ENCODE data around the gene CLEC20A. TPM values are rescaled to one million over a fixed set of nuclear protein-coding genes. Genes with fewer than 3 reads are reported as not detected.

The CLEC20A gene
- total and polyA plus RNA-seq, 8 donors, result 0.31 TPM; not detected in 7

DNA sequence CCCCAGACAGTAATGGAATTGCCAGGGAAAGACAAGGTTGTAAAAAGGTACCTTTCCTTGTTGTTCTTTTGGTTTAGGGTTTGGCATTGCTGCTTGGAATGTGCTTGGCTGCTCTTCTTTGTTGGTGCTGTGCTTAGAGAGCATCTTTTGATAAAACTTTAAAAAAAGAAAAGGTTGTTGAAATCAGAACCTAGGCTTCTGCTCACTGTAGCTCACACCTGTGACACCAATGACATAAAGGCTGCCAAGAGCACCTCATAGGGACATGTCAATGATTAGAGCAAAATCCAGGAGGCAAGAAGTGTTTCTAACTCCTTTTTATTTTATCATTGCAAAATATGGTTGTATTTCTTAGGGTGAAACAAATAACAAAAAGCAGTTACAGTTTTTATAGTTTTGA, 28.9 kb downstream of the CLEC20A start:
- no peak overlapping the region for H3K27ac ChIP-seq
- H3K27me3 ChIP-seq, result no peaks in the 10 kb centered on the region
- intact Hi-C loops (cut with DNase I; ENCODE audit: low total_unique reads), result no loop called here
- peaks cover 1 to 58% (median 49%) of the 10 kb centered on the region in 4 donors for H3K36me3 ChIP-seq
- no peak overlapping the region for H3K4me3 ChIP-seq
- no peak for TF ChIP-seq POLR2AphosphoS5 (IDR thresholded peaks at IDR 0.05)
- TF ChIP-seq, protein P1, sequence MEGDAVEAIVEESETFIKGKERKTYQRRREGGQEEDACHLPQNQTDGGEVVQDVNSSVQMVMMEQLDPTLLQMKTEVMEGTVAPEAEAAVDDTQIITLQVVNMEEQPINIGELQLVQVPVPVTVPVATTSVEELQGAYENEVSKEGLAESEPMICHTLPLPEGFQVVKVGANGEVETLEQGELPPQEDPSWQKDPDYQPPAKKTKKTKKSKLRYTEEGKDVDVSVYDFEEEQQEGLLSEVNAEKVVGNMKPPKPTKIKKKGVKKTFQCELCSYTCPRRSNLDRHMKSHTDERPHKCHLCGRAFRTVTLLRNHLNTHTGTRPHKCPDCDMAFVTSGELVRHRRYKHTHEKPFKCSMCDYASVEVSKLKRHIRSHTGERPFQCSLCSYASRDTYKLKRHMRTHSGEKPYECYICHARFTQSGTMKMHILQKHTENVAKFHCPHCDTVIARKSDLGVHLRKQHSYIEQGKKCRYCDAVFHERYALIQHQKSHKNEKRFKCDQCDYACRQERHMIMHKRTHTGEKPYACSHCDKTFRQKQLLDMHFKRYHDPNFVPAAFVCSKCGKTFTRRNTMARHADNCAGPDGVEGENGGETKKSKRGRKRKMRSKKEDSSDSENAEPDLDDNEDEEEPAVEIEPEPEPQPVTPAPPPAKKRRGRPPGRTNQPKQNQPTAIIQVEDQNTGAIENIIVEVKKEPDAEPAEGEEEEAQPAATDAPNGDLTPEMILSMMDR (IDR thresholded peaks at IDR 0.05), result no peak
- TF ChIP-seq EP300 (IDR thresholded peaks at IDR 0.05), result no peak
- no peak for TF ChIP-seq POLR2A (IDR thresholded peaks at IDR 0.05)
- DNase-seq, result no peak
- no peaks in the 10 kb centered on the region for H3K4me1 ChIP-seq
- no peaks in the 10 kb centered on the region for H3K9me3 ChIP-seq

DNA sequence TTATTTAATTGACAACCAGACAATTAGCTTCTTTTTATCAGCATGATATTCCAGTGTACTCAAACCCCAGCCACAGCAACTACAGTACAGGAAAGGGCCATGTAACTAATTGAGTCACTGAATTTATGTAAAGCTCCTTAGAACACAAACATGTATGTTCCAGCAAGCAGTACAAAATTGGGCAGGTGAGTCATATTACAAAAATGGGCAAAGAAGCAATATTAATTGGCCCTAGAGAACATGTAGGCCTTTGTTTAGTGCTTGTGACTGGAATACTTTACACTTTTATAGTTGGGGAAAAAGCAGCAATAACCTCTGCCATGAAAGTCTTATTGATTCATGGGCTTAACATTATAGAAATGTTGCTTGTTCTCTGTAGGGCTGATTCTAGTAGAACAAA, 31.8 kb downstream of the CLEC20A start:
- no peak overlapping the region for H3K27ac ChIP-seq
- peaks cover 0 to 47% (median 44%) of the 10 kb centered on the region in 4 donors for H3K36me3 ChIP-seq
- intact Hi-C loops (cut with DNase I; ENCODE audit: low total_unique reads), result no loop called here
- TF ChIP-seq, protein P1 (IDR thresholded peaks at IDR 0.05), result no peak
- TF ChIP-seq EP300 (IDR thresholded peaks at IDR 0.05), result no peak
- TF ChIP-seq POLR2AphosphoS5 (IDR thresholded peaks at IDR 0.05), result no peak
- TF ChIP-seq POLR2A (IDR thresholded peaks at IDR 0.05), result no peak
- H3K4me1 ChIP-seq, result no peaks in the 10 kb centered on the region
- no peaks in the 10 kb centered on the region for H3K9me3 ChIP-seq
- no peaks in the 10 kb centered on the region for H3K27me3 ChIP-seq
- H3K4me3 ChIP-seq, result no peak overlapping the region
- no peak for DNase-seq

DNA sequence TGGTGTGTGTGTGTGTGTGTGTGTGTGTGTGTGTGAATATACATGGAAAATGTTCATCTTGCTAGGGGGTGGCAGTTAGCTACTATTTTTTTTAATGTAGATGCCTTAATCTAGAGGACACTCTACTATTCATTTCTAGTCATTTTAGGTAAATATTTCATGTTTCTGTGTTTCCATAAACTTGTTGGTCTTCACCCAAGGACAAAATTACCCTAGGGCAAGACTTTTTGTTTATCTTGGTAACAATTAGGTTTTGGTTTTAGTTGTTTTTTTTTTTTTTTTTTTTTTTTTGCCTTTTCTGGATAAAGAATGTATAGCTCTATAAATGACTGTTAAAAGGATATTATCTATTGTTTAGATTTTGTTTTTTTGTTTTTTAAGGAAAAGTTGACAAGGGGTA, 32.2 kb downstream of the CLEC20A start:
- no peak overlapping the region for H3K4me3 ChIP-seq
- H3K4me1 ChIP-seq, result no peaks in the 10 kb centered on the region
- H3K36me3 ChIP-seq, result peaks cover 0 to 44% (median 43%) of the 10 kb centered on the region in 4 donors
- H3K27ac ChIP-seq, result no peak overlapping the region
- DNase-seq, result no peak
- H3K9me3 ChIP-seq, result no peaks in the 10 kb centered on the region
- intact Hi-C loops (cut with DNase I; ENCODE audit: low total_unique reads), result no loop called here
- H3K27me3 ChIP-seq, result no peaks in the 10 kb centered on the region
- TF ChIP-seq POLR2AphosphoS5 (IDR thresholded peaks at IDR 0.05), result no peak
- no peak for TF ChIP-seq EP300 (IDR thresholded peaks at IDR 0.05)
- TF ChIP-seq, protein P1 (IDR thresholded peaks at IDR 0.05), result no peak
- TF ChIP-seq POLR2A (IDR thresholded peaks at IDR 0.05), result no peak

DNA sequence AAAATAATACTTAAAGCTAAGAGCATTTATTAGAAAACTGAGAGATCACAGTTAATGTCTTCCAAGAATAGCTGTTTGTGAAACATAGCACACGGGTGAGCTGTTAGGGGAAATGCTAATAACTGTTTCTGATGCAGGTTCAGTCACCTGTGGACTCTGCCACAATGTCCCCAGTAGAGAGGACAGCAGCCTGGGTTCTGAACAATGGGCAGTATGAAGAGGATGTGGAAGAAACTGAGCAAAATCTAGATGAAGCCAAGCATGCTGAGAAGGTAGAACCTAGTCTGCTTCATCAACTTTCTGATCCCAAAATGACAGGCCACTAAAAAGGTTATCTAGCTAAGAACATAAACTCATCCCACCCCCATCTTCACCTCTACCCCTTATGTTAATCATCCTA, 32.6 kb downstream of the CLEC20A start:
- H3K4me1 ChIP-seq, result no peaks in the 10 kb centered on the region
- H3K27ac ChIP-seq, result no peak overlapping the region
- H3K27me3 ChIP-seq, result no peaks in the 10 kb centered on the region
- H3K9me3 ChIP-seq, result no peaks in the 10 kb centered on the region
- no peak for TF ChIP-seq EP300 (IDR thresholded peaks at IDR 0.05)
- intact Hi-C loops (cut with DNase I; ENCODE audit: low total_unique reads), result no loop called here
- WGBS, 5 donors, result 78 to 94% (median 91%) methylated on average over 1 of the region's 1 CpG
- peaks cover 0 to 41% (median 40%) of the 10 kb centered on the region in 4 donors for H3K36me3 ChIP-seq
- DNase-seq, result no peak
- H3K4me3 ChIP-seq, result no peak overlapping the region

DNA sequence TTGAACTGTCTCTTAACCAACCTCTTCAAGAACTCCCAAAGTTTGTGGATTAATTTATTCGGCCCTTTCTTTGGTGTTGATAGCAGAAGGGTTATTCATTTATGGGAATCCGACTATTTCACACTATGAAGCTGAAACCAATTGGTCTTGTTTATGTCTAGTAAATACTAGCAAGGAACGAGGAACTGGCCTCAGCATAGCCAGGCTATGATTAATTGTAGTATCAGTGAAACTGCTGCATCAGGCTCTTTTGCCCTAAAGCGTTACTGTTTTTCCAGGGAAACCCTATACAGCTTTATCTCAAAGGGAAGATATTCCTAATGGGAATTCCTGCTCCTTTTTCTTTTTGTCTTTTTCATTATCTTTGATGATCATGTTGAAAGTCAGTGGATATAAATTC, 35.1 kb downstream of the CLEC20A start:
- H3K27me3 ChIP-seq, result no peaks in the 10 kb centered on the region
- intact Hi-C loops (cut with DNase I; ENCODE audit: low total_unique reads), result no loop called here
- H3K9me3 ChIP-seq, result no peaks in the 10 kb centered on the region
- no peak for DNase-seq
- no peak overlapping the region for H3K27ac ChIP-seq
- peaks cover 6 to 40% (median 36%) of the 10 kb centered on the region in 4 donors for H3K36me3 ChIP-seq
- no peak overlapping the region for H3K4me3 ChIP-seq
- no peaks in the 10 kb centered on the region for H3K4me1 ChIP-seq
- WGBS, 5 donors, result 79 to 87% (median 81%) methylated on average over 4 of the region's 4 CpGs
- TF ChIP-seq, protein P1 (IDR thresholded peaks at IDR 0.05), result no peak
- no peak for TF ChIP-seq POLR2AphosphoS5 (IDR thresholded peaks at IDR 0.05)

Measured in stomach (tissue), 9 donors.